Left colon (tissue), 2 donors: Measurements from ENCODE around the gene LIPF. TPM values are rescaled to one million over a fixed set of nuclear protein-coding genes. Genes with fewer than 3 reads are reported as not detected.

Experiments used
- total RNA-seq, 2 donors: library from RNA; stranded (reverse); fragmentation: NEBNext Ultra II Directional; extraction: Animal tissue kit (Norgen Biotek cat#: 25700); gene quantifications; one replicate each; pipeline ENCODE4 v1.2.1, GENCODE V29; 2021
- donor health status: DM: no; HTN: no; CAD: no.
- donor health status: DM: yes; HTN: yes; CAD: no.

LIPF gene
- total RNA-seq, 2 donors from 2014 or later: not detected

Other genes with a start within 250 kb of the LIPF start
- gene RNLS, start 81.1 kb upstream of the LIPF start, total RNA-seq: 10 to 100 TPM; 15.0 to 18.6 TPM
- under 1 TPM; 0.14 to 0.15 TPM for gene LIPJ, start 77.7 kb upstream of the LIPF start, total RNA-seq
- gene LIPK, start 41.8 kb downstream of the LIPF start, total RNA-seq: not detected
- gene LIPN, start 95.6 kb downstream of the LIPF start, total RNA-seq: not detected
- gene LIPM, start 138.3 kb downstream of the LIPF start, total RNA-seq: not detected
- gene ANKRD22, start 187.4 kb downstream of the LIPF start, total RNA-seq: 10 to 100 TPM; 13.7 to 21.6 TPM
- gene STAMBPL1, start 215.8 kb downstream of the LIPF start, total RNA-seq: 10 to 100 TPM; 14.8 to 22.4 TPM